Measurements from ENCODE around the gene RNF112. TPM values are rescaled to one million over a fixed set of nuclear protein-coding genes. Genes with fewer than 3 reads are reported as not detected.

RNF112 gene
- total and polyA plus RNA-seq, 2 of the 8 experiments (the other 6 are each of a cell fraction or from before 2014, with no cell fraction given): 1.1 to 2.2 TPM

GRCh38 chr17:19421219-19421618 is 10.2 kb downstream of the RNF112 start:
- ChIA-PET POLR2A (ENCODE audit: partially characterized antibody) (no interaction called here), CTCF (ENCODE audit: partially characterized antibody) (interaction anchor here (1.6 kb wide), 1 partner anchor 10 kb away, joined by 3 read pairs; no protein-coding TSS in a partner anchor)
- Histone ChIP-seq H3K23me2 (ENCODE audit: low read depth, low read length) (no peaks in the 10 kb centered on the region), H3K9ac (replicated peaks in 1 of 4; ENCODE audit: extremely low read depth in 1 of 4, low read depth in 3 of 4, low read length in 3 of 4) (no peak overlapping the region), H4K8ac (ENCODE audit: extremely low read depth, insufficient read depth, low read length) (no peak overlapping the region), H4K5ac (ENCODE audit: insufficient read length, low read depth, low read length) (no peak overlapping the region), H4K20me1 (replicated peaks in 1 of 2; ENCODE audit: control insufficient read depth in 1 of 2, insufficient read depth in 2 of 2, low read length in 2 of 2) (no peaks in the 10 kb centered on the region), H3K79me1 (ENCODE audit: low read depth, low read length) (no peaks in the 10 kb centered on the region), H2BK20ac (ENCODE audit: low read length) (no peak overlapping the region), H3K4me1 (replicated peaks in 1 of 4; ENCODE audit: control insufficient read depth in 3 of 4, insufficient read depth in 4 of 4, low read length in 3 of 4) (peaks cover 0 to 4% (median 1%) of the 10 kb centered on the region in 4 experiments; a peak in 3 of 7 replicates), H2AK5ac (ENCODE audit: low read depth, low read length) (no peak overlapping the region), H2AFZ (ENCODE audit: low read length) (no peak overlapping the region), H3K18ac (ENCODE audit: extremely low read depth, low read length) (no peak overlapping the region), H3K27me3 (replicated peaks in 1 of 4; ENCODE audit: control insufficient read depth in 3 of 4, extremely low read depth in 1 of 4, insufficient read depth in 3 of 4, low read length in 3 of 4) (peaks cover 0 to 4% (median under 1%) of the 10 kb centered on the region in 4 experiments; a peak in 2 of 7 replicates), H3K9me3 (ENCODE audit: insufficient read depth in 2 of 2, low read depth in 1 of 2, low read length in 1 of 2) (no peaks in the 10 kb centered on the region), H3K23ac (ENCODE audit: insufficient read length) (no peak overlapping the region), H4K91ac (replicated peaks; ENCODE audit: insufficient read length, low read length) (no peak overlapping the region), H3K4ac (replicated peaks; ENCODE audit: insufficient read length, low read depth, low read length) (no peak overlapping the region), H2BK15ac (ENCODE audit: low read length) (no peak overlapping the region), H3K27ac (ENCODE audit: low read depth, low read length) (no peak overlapping the region), H3K36me3 (ENCODE audit: control insufficient read depth in 2 of 4, insufficient read depth in 4 of 4, low read length in 3 of 4) (no peaks in the 10 kb centered on the region), H3K14ac (ENCODE audit: insufficient read length) (no peak overlapping the region), H2BK5ac (ENCODE audit: low read depth, low read length) (no peak overlapping the region), H3K4me2 (ENCODE audit: insufficient read depth in 1 of 2, low read depth in 2 of 2, low read length in 2 of 2) (no peak overlapping the region), H3K79me2 (ENCODE audit: control insufficient read depth in 1 of 2, insufficient read depth in 2 of 2, low read length in 2 of 2) (no peaks in the 10 kb centered on the region), H2BK12ac (ENCODE audit: low read depth, low read length) (no peak overlapping the region), H2BK120ac (replicated peaks; ENCODE audit: low read depth, low read length) (no peak overlapping the region), H3K4me3 (ENCODE audit: extremely low read depth in 1 of 4, insufficient read depth in 2 of 4, low read depth in 3 of 4, low read length in 4 of 4) (no peak overlapping the region), H3K56ac (replicated peaks; ENCODE audit: insufficient read length, low read depth, low read length) (no peak overlapping the region)
- 91% methylated on average over 4 of the region's 4 CpGs; no CpG with 5 or more reads in 1 of the 2 experiments for WGBS, 2 experiments (ENCODE audit: extremely low coverage in 1 of 2, insufficient coverage in 1 of 2, insufficient read length in 1 of 2, insufficient replicate concordance in 2 of 2, low coverage in 1 of 2, low lambda C conversion rate in 2 of 2, missing lambda C conversion rate in 1 of 2)
- no peak for FAIRE-seq
- DNase-seq (ENCODE audit: low read depth in 1 of 2, low spot score in 2 of 2): no peak
- TF ChIP-seq GABPA (IDR thresholded peaks at IDR 0.05; ENCODE audit: borderline replicate concordance, insufficient read depth, low read length): no peak
- no peak for TF ChIP-seq SP1 (IDR thresholded peaks at IDR 0.05; ENCODE audit: low read depth, low read length)
- no peak for TF ChIP-seq CBX8 (IDR thresholded peaks at IDR 0.05; ENCODE audit: borderline replicate concordance, low read depth, low read length)
- no peak for TF ChIP-seq SRF (IDR thresholded peaks at IDR 0.05; ENCODE audit: low read depth, low read length)

All from H1 (cell line).